ENCODE measurements around the gene NR1H3.
A peak's percentile ranks its signal among the peaks of the same experiment; 100 is the strongest.

NR1H3 gene

DNA sequence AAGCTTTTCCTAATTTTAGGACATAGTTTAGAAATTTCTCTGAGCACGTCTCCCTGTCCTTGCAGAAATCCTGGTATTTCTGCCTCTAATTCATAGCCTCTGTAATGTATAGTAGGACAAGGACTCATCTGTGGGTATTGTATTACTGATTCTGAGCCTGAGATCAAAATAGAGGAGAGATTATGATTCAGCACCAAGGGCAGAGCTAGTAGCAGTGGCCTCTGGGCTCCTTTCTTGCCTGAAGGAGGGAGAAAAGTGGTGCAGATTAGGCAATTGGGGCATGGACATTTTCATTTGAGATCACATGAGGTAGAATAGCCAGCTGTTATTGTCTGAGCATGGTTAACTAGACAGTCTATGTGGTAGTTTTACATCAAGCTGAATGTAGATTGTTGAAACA, 14.9 kb downstream of the NR1H3 start:
- Histone ChIP-seq H3K4me3 (ENCODE audit: low read depth, low read length) (no peak overlapping the region), H4K8ac (ENCODE audit: low read depth, low read length) (no peak overlapping the region), H3K9ac (ENCODE audit: low read length) (no peak overlapping the region), H3K14ac (ENCODE audit: low read length) (no peak overlapping the region), H3K79me1 (ENCODE audit: low read length) (peaks cover 17% of the 10 kb centered on the region), H4K91ac (ENCODE audit: low read depth, low read length) (no peak overlapping the region), H3K4me1 (ENCODE audit: control insufficient read depth in 1 of 2, insufficient read depth in 2 of 2, low read length in 2 of 2) (peaks cover 14 to 19% of the 10 kb centered on the region in 2 experiments), H3K4me2 (ENCODE audit: low read length) (no peak overlapping the region), H2BK120ac (ENCODE audit: insufficient read depth, low read length, poor library complexity) (no peak overlapping the region), H2AFZ (ENCODE audit: insufficient read depth, low read length, poor library complexity) (no peak overlapping the region), H3K9me3 (ENCODE audit: insufficient read depth, low read depth, low read length) (no peaks in the 10 kb centered on the region), H4K12ac (ENCODE audit: low read depth, low read length) (no peak overlapping the region), H3K36me3 (ENCODE audit: control insufficient read depth in 1 of 2, insufficient read depth in 2 of 2, low read length in 2 of 2) (peaks cover 20 to 29% of the 10 kb centered on the region in 2 experiments), H3K27me3 (ENCODE audit: insufficient read depth, low read length) (no peaks in the 10 kb centered on the region), H3K27ac (ENCODE audit: low read depth, low read length) (no peak overlapping the region), H3K79me2 (ENCODE audit: control insufficient read depth, insufficient read depth, low read length, poor library complexity) (peaks cover 5% of the 10 kb centered on the region), H2AK5ac (ENCODE audit: low read length) (no peak overlapping the region), H3K4ac (ENCODE audit: low read depth, low read length) (no peak overlapping the region), H3K18ac (ENCODE audit: low read length) (no peak overlapping the region), H2BK5ac (ENCODE audit: low read depth, low read length, poor library complexity) (no peak overlapping the region), H3K23ac (ENCODE audit: low read length) (no peak overlapping the region), H2BK12ac (ENCODE audit: low read length) (no peak overlapping the region)
- no CpG with 5 or more reads among the region's 1 CpG for WGBS (ENCODE audit: extremely low coverage, insufficient coverage, insufficient read length)
- DNase-seq, result no peak

DNA sequence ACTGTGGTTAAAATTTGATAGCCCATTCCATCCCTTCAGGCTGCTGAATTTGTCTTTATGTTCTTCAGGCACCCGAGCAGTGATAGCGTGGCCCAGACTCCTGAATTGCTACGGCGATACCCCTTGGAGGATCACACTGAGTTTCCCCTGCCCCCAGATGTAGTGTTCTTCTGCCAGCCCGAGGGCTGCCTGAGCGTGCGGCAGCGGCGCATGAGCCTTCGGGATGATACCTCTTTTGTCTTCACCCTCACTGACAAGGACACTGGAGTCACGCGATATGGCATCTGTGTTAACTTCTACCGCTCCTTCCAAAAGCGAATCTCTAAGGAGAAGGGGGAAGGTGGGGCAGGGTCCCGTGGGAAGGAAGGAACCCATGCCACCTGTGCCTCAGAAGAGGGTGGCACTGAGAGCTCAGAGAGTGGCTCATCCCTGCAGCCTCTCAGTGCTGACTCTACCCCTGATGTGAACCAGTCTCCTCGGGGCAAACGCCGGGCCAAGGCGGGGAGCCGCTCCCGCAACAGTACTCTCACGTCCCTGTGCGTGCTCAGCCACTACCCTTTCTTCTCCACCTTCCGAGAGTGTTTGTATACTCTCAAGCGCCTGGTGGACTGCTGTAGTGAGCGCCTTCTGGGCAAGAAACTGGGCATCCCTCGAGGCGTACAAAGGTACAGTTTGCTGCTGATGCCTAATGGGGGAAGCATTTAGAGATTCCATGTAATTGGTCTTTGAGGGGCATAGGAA, 16.9 kb downstream of the NR1H3 start:
- H2BK5ac ChIP-seq (ENCODE audit: low read depth, low read length, poor library complexity), result no peak overlapping the region
- no peak overlapping the region for H2BK120ac ChIP-seq (ENCODE audit: insufficient read depth, low read length, poor library complexity)
- H3K18ac ChIP-seq (ENCODE audit: low read length), result peak overlapping the region; percentile 21
- no peak overlapping the region for H4K8ac ChIP-seq (ENCODE audit: low read depth, low read length)
- H3K79me2 ChIP-seq (ENCODE audit: control insufficient read depth, insufficient read depth, low read length, poor library complexity), result peaks cover 2% of the 10 kb centered on the region
- WGBS (ENCODE audit: extremely low coverage, insufficient coverage, insufficient read length), result no CpG with 5 or more reads among the region's 28 CpGs
- no peak overlapping the region for H2BK12ac ChIP-seq (ENCODE audit: low read length)
- peaks cover 4% of the 10 kb centered on the region for H3K79me1 ChIP-seq (ENCODE audit: low read length)
- H4K91ac ChIP-seq (ENCODE audit: low read depth, low read length), result no peak overlapping the region
- no peaks in the 10 kb centered on the region for H3K27me3 ChIP-seq (ENCODE audit: insufficient read depth, low read length)
- H3K23ac ChIP-seq (ENCODE audit: low read length), result no peak overlapping the region
- no peak overlapping the region for H3K4me2 ChIP-seq (ENCODE audit: low read length)
- no peak overlapping the region for H3K9ac ChIP-seq (ENCODE audit: low read length)
- no peak overlapping the region for H3K4me3 ChIP-seq (ENCODE audit: low read depth, low read length)
- no peak for DNase-seq
- peaks cover 23 to 37% of the 10 kb centered on the region in 2 experiments for H3K36me3 ChIP-seq (ENCODE audit: control insufficient read depth in 1 of 2, insufficient read depth in 2 of 2, low read length in 2 of 2)
- no peak overlapping the region for H2AK5ac ChIP-seq (ENCODE audit: low read length)
- no peak overlapping the region for H3K14ac ChIP-seq (ENCODE audit: low read length)
- no peak overlapping the region for H3K4ac ChIP-seq (ENCODE audit: low read depth, low read length)
- no peak overlapping the region for H3K27ac ChIP-seq (ENCODE audit: low read depth, low read length)
- no peak overlapping the region for H4K12ac ChIP-seq (ENCODE audit: low read depth, low read length)
- H3K9me3 ChIP-seq (ENCODE audit: insufficient read depth, low read depth, low read length), result no peaks in the 10 kb centered on the region
- no peak overlapping the region for H2AFZ ChIP-seq (ENCODE audit: insufficient read depth, low read length, poor library complexity)
- peaks cover 3 to 4% of the 10 kb centered on the region in 2 experiments for H3K4me1 ChIP-seq (ENCODE audit: control insufficient read depth in 1 of 2, insufficient read depth in 2 of 2, low read length in 2 of 2)

DNA sequence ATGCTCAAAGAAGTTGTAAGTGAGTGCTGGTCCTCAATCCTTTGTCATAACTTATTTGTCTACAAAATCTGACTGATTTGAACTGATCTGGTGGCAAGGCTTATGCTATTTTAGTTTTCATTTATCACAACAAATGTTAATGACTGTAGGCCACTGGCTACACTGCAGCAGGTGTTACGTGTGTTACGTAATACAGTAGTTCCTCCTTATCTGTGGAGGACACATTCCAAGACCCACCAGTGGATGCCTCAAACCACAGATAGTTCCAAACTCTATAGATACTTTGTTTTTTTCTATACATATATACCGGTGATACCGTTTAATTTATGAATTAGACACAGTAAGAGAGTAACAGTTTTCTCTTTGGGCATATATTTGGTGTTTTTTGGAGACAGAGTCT, 19.1 kb downstream of the NR1H3 start:
- H3K4me2 ChIP-seq (ENCODE audit: low read length), result no peak overlapping the region
- no peak overlapping the region for H4K8ac ChIP-seq (ENCODE audit: low read depth, low read length)
- H3K27me3 ChIP-seq (ENCODE audit: insufficient read depth, low read length), result no peaks in the 10 kb centered on the region
- no peak overlapping the region for H3K23ac ChIP-seq (ENCODE audit: low read length)
- H2BK5ac ChIP-seq (ENCODE audit: low read depth, low read length, poor library complexity), result no peak overlapping the region
- peaks cover 34 to 47% of the 10 kb centered on the region in 2 experiments for H3K36me3 ChIP-seq (ENCODE audit: control insufficient read depth in 1 of 2, insufficient read depth in 2 of 2, low read length in 2 of 2)
- H2AK5ac ChIP-seq (ENCODE audit: low read length), result no peak overlapping the region
- no peak overlapping the region for H3K27ac ChIP-seq (ENCODE audit: low read depth, low read length)
- H2BK120ac ChIP-seq (ENCODE audit: insufficient read depth, low read length, poor library complexity), result no peak overlapping the region
- no peak overlapping the region for H3K9ac ChIP-seq (ENCODE audit: low read length)
- no peak overlapping the region for H2AFZ ChIP-seq (ENCODE audit: insufficient read depth, low read length, poor library complexity)
- no peak overlapping the region for H4K12ac ChIP-seq (ENCODE audit: low read depth, low read length)
- no peak overlapping the region for H2BK12ac ChIP-seq (ENCODE audit: low read length)
- no peak overlapping the region for H3K18ac ChIP-seq (ENCODE audit: low read length)
- WGBS (ENCODE audit: extremely low coverage, insufficient coverage, insufficient read length), result no CpG with 5 or more reads among the region's 4 CpGs
- H3K79me1 ChIP-seq (ENCODE audit: low read length), result no peaks in the 10 kb centered on the region
- H3K4ac ChIP-seq (ENCODE audit: low read depth, low read length), result no peak overlapping the region
- H3K9me3 ChIP-seq (ENCODE audit: insufficient read depth, low read depth, low read length), result no peaks in the 10 kb centered on the region
- DNase-seq, result peak in 1 of 2 donors; percentile 39
- H3K79me2 ChIP-seq (ENCODE audit: control insufficient read depth, insufficient read depth, low read length, poor library complexity), result no peaks in the 10 kb centered on the region
- H4K91ac ChIP-seq (ENCODE audit: low read depth, low read length), result no peak overlapping the region
- no peaks in the 10 kb centered on the region for H3K4me1 ChIP-seq (ENCODE audit: control insufficient read depth in 1 of 2, insufficient read depth in 2 of 2, low read length in 2 of 2)
- H3K14ac ChIP-seq (ENCODE audit: low read length), result no peak overlapping the region
- no peak overlapping the region for H3K4me3 ChIP-seq (ENCODE audit: low read depth, low read length)

DNA sequence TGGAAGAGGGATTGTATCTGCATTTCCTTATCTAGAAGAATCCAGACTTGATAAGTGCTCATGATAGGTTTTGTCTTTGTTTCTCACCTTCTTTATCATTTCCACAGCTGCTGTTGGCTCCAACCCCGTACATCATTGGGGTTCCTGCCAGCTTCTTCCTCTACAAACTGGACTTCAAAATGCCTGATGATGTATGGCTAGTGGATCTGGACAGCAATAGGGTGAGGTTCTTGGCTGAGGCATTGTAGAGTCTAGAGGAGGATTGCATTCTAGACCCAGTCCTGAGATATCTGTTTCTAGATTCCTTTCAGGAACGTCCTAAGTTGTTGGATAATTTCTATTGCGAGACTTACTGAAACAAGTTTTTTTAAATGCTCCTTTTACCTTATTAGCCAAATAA, 20.3 kb downstream of the NR1H3 start:
- Histone ChIP-seq H2AK5ac (ENCODE audit: low read length) (no peak overlapping the region), H4K91ac (ENCODE audit: low read depth, low read length) (no peak overlapping the region), H3K4me1 (ENCODE audit: control insufficient read depth in 1 of 2, insufficient read depth in 2 of 2, low read length in 2 of 2) (no peaks in the 10 kb centered on the region), H3K27ac (ENCODE audit: low read depth, low read length) (no peak overlapping the region), H3K79me1 (ENCODE audit: low read length) (no peaks in the 10 kb centered on the region), H3K79me2 (ENCODE audit: control insufficient read depth, insufficient read depth, low read length, poor library complexity) (no peaks in the 10 kb centered on the region), H3K27me3 (ENCODE audit: insufficient read depth, low read length) (no peaks in the 10 kb centered on the region), H3K9ac (ENCODE audit: low read length) (no peak overlapping the region), H2AFZ (ENCODE audit: insufficient read depth, low read length, poor library complexity) (no peak overlapping the region), H2BK120ac (ENCODE audit: insufficient read depth, low read length, poor library complexity) (no peak overlapping the region), H3K36me3 (ENCODE audit: control insufficient read depth in 1 of 2, insufficient read depth in 2 of 2, low read length in 2 of 2) (peaks cover 41 to 56% of the 10 kb centered on the region in 2 experiments), H3K9me3 (ENCODE audit: insufficient read depth, low read depth, low read length) (no peaks in the 10 kb centered on the region), H2BK12ac (ENCODE audit: low read length) (no peak overlapping the region), H3K14ac (ENCODE audit: low read length) (no peak overlapping the region), H3K18ac (ENCODE audit: low read length) (no peak overlapping the region), H3K4ac (ENCODE audit: low read depth, low read length) (no peak overlapping the region), H3K23ac (ENCODE audit: low read length) (no peak overlapping the region), H2BK5ac (ENCODE audit: low read depth, low read length, poor library complexity) (no peak overlapping the region), H3K4me2 (ENCODE audit: low read length) (no peak overlapping the region), H3K4me3 (ENCODE audit: low read depth, low read length) (no peak overlapping the region), H4K8ac (ENCODE audit: low read depth, low read length) (no peak overlapping the region), H4K12ac (ENCODE audit: low read depth, low read length) (no peak overlapping the region)
- WGBS (ENCODE audit: extremely low coverage, insufficient coverage, insufficient read length), result no CpG with 5 or more reads among the region's 3 CpGs
- no peak for DNase-seq

Measured in trophoblast cell (in vitro differentiated cells and primary cell).